NCI-H524 treated with DMSO at 0.1 percent for 48 hours (cell line): ENCODE results near the gene SELENOW.
A peak's percentile ranks its signal among the peaks of the same experiment; 100 is the strongest.
"Not testable (repeated sequence)": the region's sequence is repeated elsewhere in the genome, so short reads cannot be mapped to it uniquely, and the experiment has no call there.

Experiments
- DNase-seq: peaks from one replicate; lab custom pipeline; 2025; lab: John Stamatoyannopoulos, UW

SELENOW gene

DNA sequence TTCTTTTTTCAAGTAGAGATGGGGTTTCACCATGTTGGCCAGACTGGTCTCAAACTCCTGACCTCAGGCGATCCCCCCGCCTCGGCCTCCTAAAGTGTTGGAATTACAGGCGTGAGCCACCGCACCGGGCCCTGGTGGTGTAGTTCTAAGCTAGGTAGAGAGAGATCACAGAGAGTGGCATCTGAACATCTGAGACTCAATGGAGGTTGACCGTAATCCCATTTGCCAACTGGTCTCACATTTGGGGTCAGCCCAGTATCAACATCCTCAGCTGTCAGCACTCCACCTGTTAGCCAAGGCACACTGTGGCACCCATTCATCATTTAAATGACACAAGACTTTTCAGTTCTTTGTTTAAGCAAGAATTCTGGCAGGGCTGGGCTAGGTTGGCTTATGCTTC is 8.1 kb downstream of the SELENOW start:
- no peak for DNase-seq

DNA sequence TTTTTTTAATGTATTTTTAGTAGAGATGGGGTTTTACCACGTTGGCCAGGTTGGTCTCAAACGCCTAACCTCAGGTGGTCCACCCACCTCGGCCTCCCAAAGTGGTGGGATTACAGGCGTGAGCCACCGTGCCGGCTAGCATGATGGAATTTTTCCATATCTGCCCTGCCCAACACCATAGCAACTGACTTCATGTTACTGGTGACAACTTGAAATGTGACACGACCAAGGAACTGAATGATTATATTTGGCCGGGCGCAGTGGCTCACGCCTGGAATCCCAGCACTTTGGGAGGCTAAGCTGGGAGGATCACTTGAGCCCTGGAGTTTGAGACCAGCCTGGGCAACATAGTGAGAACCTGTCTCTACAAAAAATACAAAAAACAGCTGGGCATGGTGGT is 8.8 kb downstream of the SELENOW start:
- DNase-seq, result not testable (repeated sequence)

DNA sequence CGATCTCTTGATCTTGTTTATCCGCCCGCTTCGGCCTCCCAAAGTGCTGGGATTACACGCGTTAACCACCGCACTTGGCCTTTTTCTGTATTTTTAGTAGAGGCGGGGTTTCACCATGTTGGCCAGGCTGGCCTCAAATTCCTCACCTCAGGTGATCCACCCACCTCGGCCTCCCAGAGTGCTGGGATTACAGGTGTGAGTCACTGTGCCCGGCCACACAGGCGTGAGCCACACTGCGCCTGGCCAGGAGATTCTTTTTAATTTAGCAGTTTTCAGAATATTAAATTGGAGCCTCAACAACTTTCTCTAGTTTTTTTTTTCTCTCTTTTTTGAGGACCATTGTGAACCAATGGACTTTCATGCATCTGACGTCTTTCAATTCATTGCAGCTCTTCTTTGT is 11.3 kb downstream of the SELENOW start:
- DNase-seq, result not testable (repeated sequence)

DNA sequence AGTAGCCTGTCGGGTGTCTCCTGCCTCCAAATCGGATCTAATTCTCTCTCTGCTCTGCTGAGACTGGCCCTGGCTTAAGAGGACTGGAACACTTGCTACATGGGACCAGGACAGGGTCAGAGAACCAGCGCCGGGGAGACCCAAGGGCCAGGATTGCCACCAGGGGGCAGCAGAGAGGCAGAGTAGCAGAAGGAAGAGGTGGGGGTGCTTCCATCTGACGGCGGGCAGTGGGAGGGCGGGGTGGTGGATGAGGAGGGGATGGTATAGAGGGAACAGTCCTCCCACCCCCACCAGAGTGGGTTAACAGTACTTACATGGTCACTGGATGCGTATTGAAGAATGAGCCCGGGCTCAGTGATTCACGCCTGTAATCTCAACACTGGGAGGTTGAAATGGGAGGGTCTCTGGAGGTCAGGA is 11.9 kb downstream of the SELENOW start:
- no peak for DNase-seq

DNA sequence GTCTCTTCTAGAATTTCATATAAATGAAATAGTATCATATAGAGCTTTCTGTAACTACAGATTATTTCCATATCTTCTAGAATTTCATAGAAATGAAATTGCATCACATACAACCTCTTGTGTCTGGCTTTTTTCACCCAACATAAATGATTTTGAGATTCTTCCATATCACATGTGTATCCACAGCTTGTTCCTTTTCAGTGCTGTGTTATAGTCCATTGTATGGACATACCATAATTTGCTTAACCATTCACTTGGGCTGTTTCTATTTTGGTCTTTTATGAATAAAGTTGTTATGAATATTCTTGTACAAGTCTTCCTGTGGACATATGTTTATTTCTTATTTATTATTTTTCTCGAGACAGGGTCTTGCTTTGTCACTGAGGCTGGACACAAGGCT is 14.1 kb downstream of the SELENOW start:
- DNase-seq, result no peak

DNA sequence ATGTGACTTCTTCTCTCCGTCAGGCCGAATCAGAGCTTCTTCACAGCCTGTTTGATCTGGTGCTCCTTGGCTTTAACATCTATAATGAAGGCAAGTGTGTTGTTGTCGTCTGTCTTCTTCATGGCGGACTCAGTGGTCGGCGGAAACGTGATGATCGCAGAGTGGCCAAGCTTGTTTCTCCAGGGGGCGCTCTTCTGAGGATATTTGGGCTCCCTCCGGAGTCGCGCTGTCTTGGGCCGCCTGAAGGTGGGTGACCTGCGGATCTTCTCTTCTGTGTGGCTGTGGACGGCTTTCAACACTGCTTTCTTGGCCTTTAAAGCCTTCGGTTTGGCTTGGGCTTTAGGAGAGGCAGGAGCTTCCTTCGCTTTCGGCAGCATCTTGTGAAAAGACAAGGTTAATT is 16.0 kb downstream of the SELENOW start:
- no peak for DNase-seq

DNA sequence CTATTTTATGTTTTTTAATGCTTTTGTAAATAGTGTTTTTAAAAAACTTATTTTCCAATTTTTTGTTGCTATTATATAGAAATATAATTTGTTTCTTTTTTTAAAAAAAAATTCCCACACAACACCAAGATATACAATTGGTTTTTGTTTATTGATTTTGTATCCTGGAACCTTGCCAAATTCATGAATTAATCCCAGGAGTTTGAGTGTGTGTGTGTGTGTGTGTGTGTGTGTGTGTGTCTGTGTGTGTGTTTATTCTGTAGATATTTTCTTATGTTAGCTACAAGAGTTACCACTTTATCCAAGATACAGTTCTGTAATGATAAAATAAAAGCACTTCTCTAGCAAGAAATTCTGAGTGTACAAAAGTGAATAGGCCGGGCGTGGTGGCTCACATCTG is 18.3 kb downstream of the SELENOW start:
- no peak for DNase-seq

DNA sequence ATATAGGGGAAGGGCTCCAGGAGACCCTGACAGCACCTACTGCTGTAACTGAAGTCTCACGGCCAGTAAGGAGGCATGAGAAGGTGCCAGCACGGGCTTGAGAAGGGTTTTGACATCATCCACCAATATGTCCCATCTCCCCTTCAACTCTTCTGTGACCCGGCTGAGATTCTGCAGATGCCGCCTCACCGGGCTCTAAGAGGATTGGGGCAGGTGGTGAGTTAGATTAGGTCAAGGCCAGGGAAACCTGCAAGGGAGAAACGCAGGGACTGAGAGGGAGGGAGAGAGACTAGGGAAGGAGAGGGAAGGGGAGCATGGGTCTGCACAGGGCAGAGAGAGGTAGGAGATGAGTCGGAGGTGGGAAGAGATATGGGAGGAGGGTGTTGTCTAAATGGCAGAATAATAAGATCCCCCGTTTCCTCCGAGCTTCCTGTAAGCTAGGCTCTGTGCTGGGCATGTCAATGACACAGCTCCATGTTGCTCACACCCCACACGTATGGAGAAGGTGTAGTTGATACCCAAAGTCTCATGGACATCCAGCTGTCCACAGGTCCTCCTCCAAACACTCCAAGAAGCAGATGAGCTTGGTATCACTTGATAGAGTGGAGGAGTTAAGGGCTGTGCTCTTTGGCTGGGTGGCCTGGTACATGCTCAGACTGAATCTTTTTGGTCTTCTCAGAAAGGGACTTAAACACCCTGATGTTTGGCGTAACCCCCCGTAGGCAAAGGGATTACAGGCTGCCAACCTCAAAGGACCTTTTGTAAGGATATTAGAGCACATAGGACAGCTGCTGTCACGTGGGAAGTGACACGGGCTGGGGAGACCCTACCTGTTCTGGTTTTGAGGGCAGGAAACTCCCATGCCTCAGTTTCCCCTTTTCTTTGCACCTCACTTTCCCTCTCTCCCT is 19.7 kb downstream of the SELENOW start:
- no peak for DNase-seq

DNA sequence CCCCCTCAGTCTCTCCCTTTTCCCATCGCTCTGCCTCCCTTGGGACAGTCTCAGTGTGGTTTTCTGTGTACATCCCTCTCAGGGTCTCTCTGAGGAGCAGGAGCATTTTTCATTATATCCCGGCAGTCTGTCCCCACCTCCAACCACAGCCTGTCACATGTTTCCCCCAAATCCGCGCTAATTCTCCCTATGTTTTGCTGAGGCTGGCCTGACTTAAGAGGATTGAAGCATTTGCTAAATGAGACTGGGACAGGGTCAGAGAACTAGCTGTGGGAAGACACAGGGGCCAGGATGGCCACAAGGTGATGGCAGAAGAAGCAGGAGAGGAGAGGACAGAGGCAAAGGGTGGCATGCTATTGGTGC is 20.4 kb downstream of the SELENOW start:
- no peak for DNase-seq

DNA sequence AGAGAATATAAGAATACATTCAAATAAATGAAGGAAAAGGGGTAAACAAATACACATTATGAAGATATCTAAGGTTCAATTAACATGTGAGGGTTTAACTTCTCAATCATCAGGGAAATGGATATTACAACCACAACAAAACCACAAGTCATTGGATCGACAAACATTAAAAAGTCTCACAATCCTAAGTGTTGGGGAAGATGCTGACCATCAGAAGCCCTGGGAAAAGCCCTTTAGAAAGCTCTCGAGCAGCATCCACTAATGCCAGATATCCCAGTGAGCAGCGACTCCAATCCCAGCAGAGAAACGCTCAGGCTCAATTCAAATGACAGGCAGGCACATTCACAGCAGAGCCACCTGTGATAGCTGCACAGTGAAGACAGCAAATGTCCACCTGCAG is 22.8 kb downstream of the SELENOW start:
- DNase-seq, result no peak

DNA sequence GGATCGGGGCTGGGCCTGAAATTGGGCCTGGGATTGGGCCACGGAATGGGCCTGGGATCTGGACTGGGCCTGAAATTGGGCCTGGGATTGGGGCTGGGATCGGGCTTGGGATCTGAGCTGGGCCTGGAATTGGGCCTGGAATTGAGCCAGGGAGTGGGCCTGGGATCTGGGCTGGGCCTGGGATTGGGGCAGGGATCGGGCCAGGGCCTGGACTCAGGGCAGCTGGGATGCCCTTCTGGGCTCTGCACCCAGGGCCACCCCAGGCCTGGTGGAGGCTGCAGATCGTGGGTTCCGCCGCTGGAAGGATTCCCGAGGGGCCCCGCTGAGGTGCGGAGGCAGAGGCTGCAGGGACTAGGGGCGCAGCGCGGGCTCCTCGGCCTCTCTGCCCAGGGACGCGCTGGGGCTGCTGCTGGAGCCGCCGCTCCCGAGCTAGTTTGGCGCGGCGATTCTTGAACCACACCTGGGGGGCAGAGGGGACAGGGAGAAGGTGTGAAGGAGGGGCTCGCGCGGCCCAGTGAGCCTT is 24.1 kb downstream of the SELENOW start:
- DNase-seq, result no peak

DNA sequence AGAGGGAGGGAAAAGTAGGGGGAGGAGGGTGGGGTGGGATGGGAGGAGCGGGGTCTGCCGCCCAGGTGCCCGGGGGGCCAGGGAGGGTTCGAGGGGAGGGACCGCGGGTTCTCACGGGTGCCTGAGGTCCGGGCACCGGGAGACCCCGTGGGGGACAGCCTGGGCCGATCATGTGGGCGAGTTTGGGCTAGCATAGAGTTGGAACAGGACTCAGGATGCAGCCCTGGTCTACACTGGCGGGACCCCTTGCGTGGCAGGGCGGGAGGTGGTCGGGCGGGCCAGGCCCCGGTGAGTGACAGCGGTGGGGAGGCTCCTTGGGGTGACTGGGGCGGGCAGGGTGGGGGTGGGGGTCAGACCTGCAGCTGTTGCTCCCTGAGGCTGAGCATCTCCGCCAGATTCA is 24.6 kb downstream of the SELENOW start:
- not testable (repeated sequence) for DNase-seq

DNA sequence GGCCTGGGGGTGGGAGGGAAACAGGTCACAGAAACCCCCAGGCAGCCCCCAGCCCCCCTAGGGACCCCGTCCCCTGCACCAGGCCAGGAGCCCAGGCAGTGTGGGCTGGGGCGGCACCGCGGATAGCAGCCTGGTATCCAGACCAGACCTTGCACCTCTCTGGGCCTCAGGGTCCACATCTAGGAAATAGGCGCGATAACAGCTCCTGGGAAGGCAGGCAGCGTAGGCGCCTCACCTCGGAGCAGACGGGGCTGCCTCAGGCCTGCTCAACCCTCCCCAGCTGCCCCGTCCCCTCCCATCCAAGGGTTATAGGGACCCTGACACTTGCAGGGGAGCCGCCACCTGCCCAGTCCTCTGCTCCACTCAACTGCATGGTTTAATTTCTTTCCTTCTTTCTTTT is 25.2 kb downstream of the SELENOW start:
- not testable (repeated sequence) for DNase-seq

DNA sequence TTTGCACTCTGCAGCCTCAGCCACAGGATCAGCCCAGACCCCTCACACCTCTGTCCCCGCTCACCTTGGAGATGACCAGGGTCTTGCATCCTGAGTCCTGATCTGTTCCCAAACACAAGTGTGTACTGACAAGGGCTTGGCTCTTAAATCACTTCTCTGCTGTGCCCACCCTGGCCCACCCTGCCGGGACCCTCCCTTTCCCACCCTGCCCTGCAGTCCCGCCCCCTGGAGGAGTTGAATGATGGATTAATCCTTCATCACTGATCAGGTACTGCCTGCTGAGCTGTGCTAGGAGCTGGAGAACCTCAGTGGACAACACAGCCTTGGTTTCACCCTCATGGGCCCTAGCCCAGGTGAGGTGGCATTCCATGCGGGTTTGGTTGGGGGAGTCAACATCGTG is 25.9 kb downstream of the SELENOW start, which contains the start of gene TPRX1:
Gene TPRX1, minus strand, starts transcription at position 101 of the 400 bp plus-strand sequence. Its CDS starts 12 bp downstream, at position 89.
- not testable (repeated sequence) for DNase-seq

DNA sequence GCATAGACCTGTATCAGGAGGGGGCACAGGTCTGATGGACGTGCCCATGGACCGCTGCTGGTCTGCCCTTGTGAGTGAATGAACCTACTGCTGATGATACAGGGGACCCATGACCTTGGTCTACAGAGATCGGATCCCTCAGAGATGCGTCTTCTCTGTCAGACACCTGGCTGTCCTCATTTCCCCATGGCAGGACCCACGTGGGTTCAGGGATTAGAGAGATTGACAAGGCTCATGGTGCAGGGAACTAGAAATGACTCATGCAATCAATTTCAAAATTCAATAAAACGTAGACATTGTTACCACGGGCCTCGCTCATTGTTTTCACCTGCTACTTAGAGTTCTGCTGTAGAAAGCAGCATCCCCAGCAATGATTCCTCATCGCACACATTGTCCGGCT is 26.8 kb downstream of the SELENOW start:
- no peak for DNase-seq

DNA sequence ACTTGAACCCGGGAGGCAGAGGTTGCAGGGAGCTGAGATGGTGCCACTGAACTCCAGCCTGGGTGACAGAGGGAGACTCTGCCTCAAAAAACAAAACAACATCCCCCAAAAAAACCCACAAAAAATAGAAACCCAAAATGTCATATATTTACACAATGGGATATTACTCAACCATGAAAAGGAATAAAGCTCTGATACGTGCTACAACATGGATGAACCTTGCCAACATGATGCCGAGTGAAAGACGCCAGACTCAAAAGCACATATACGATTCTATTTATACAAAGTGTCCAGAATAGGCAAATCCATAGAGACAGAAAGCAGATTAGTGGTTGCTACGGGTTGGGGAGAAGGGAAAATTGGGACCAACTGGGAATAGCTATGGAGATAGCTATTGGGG is 27.9 kb downstream of the SELENOW start:
- DNase-seq, result no peak

DNA sequence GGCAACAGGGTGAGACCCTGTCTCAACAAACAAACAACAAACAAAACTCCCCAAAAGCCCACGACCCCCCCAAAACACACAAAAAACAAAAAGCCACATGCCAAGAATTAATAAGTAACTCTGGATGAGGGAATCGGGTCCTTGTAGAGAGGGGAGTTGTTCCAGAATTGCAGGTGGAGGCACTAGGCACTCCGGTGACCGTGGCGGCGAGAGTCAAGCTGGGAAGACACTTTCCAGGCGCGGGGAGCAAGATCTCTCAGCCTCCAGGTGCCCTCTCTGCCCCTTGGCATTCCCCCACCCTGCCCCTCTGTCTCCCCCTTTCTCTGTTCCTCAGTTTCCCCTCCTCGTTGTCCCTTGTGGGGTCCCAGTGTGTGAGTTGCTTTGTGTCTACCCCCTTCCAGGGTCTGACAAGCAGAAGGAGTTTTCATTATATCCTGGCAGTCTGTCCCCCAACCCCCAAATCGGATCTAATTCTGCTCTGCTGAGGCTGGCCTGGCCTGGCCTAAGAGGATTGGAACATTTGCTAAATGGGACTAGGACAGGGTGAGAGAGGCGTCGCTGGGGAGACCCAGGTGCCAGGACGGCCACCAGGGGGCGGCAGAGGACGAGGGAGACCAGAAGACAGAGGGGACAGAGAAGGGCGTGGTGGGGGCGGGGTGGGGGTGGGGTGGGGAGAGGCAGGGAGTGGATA is 34.9 kb downstream of the SELENOW start:
- peak; percentile 28 for DNase-seq

DNA sequence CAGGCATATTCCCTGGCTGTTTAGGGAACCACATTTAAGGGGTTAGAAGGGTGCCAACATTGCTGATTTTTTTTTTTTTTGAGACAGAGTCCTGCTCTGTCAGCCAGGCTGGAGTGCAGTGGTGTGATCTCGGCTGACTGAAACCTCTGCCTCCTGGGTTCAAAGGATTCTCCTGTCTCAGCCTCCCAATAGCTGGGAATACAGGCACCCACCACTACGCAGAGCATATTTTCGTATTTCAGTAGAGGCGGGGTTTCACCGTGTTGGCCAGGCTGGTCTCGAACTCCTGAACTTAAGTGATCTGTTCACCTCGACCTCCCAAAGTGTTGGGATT is 35.5 kb downstream of the SELENOW start:
- no peak for DNase-seq

DNA sequence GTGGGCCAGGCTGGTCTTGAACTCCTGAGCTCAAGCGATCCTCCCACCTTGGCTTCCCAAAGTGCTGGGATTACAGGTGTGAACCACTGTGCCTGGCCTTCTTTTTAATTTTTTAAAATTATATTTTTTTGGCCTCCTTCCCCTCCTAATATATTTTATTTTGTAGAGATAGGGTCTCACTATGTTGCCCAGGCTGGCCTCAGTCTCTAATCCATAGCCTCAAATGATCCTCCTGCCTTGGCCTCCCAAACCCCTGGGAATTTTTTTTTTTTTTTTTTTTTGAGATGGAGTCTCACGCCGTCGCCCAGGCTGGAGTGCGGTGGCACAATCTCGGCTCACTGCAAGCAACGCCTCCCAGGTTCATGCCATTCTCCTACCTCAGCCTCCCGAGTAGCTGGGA is 37.8 kb downstream of the SELENOW start:
- not testable (repeated sequence) for DNase-seq

DNA sequence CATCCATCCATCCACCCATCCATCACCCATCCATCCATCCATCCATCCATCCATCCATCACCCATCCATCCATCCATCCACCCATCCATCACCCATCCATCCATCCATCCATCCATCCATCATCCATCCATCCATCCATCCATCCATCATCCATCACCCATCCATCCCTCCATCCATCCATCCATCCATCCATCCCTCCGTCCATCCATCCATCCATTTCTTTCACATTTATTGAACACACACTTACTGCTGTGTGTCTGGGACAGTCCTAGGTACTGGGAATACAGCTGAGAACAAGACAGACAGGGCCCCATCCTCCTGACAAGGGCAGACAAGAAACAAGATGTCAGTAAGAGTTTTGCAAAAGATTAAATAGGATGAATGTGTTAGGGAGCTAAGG is 39.7 kb downstream of the SELENOW start:
- DNase-seq, result not testable (repeated sequence)

DNA sequence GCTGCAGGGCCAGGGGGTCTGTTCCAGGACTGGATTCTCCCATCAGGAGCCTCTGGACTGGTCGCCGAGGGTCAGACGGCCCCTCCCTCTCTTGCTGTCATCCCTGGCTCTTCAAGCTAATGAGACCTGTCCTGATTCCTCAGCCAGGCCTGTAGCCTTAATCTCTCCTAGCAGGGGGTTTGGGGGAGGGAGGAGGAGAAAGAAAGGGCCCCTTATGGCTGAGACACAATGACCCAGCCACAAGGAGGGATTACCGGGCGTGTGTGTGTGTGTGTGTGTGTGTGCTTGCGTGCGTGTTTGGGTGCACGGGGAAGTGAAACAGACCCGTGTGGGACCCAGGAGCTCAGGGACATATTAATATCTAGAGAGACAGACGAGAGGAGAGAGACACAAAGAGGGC is 41.4 kb downstream of the SELENOW start:
- peak; percentile 36 for DNase-seq

DNA sequence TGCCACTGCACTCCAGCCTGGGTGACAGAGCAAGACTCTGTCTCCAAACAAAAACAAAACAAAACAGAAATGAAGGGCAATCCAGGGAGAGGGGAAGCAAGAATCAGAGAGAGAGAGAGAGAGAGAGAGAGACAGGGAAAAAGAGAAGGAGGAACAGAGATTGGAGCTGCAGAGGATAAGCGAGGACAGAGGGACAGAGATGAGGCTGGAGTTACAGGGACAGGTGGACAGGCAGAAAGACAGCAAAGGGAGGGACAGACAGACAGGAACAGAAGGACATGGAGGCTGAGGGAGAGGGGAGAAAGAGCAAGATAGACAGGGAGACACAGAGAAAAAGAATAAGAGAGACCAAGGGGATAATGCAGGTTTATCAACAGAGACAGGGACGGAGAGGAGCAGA is 41.9 kb downstream of the SELENOW start:
- DNase-seq, result no peak

DNA sequence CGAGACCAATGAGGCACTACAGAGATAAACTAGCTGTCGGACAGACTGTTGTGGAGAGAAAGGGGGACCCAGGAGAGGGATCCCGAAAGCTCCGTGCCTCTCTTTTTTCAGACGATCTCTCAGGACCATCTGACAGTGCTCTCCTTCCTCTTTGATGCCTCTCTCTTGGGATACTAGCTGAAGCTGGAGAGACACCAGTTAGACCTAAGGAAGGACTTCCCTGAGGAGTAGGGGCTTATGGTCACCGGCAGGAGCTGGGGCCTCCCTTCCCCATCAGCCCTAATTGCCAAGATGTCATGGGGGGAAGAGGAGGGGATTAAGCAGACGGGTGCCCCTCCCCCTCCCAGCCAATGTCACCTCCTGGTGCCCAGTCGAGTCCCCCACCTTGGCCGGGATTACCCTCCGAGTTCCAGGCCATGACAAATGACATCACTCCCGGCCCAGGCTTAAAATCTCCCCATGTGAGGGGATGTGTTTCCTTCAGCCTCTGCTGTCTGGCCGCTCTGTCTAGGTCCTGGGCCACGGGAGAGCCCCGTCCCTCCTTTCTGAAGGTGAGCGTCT is 43.0 kb downstream of the SELENOW start, which contains the start of gene CRX:
Gene CRX, plus strand, starts transcription at position 478 of the 561 bp plus-strand sequence. CDS start 12,507 bp downstream, outside the sequence.
- DNase-seq, result no peak
